H1 (cell line): ENCODE measurements around the gene FOXL3. TPM values are rescaled to one million over a fixed set of nuclear protein-coding genes. Genes with fewer than 3 reads are reported as not detected.
A peak's percentile ranks its signal among the peaks of the same experiment; 100 is the strongest.

ENCODE experiments used
- CTCF ChIA-PET: fragments of 300-600 bp; sonication (Branson Sonifier 250); formaldehyde crosslinking; loops from one replicate; lab custom pipeline; 2021; ENCODE audit not compliant: partially characterized antibody; lab: Charles Lee
- POLR2A ChIA-PET: fragments of 300-600 bp; sonication (Branson Sonifier 250); formaldehyde crosslinking; loops from one replicate; lab custom pipeline; 2021; ENCODE audit warnings: inconsistent platforms; ENCODE audit not compliant: partially characterized antibody; lab: Charles Lee
- DNase-seq, 2 experiments: peaks; one replicate each; pipeline versions ENCODE4 v3.0.0 to v3.0.0-alpha.2; 2010 to 2022; ENCODE audit warnings: low spot score in 2 of 2, low read depth in 1 of 2, mixed read lengths in 1 of 2
- FAIRE-seq: peaks from 2 replicates; lab custom pipeline; 2011; peaks lifted over from hg19 to GRCh38; lab: Jason Lieb, UNC
- H2AFZ ChIP-seq: 2 replicates; pipeline ENCODE4 v1.8.1; 2012; ENCODE audit warnings: low read length, inconsistent platforms
- H2AK5ac ChIP-seq: 2 replicates; pipeline ENCODE4 v1.6.1; 2013; ENCODE audit warnings: low read depth, low read length
- H2BK120ac ChIP-seq: replicated peaks from 2 replicates; pipeline ENCODE3; 2013; ENCODE audit warnings: low read depth, low read length, inconsistent platforms
- H2BK12ac ChIP-seq: 2 replicates; pipeline ENCODE4 v1.6.1; 2013; ENCODE audit warnings: low read depth, low read length
- H2BK15ac ChIP-seq: 2 replicates; pipeline ENCODE4 v1.6.1; 2013; ENCODE audit warnings: low read length
- H2BK20ac ChIP-seq: 2 replicates; pipeline ENCODE4 v1.6.1; 2013; ENCODE audit warnings: low read length
- H2BK5ac ChIP-seq: 2 replicates; pipeline ENCODE4 v1.6.1; 2013; ENCODE audit warnings: low read depth, low read length
- H3K14ac ChIP-seq: 2 replicates; pipeline ENCODE4 v1.6.1; 2013; ENCODE audit warnings: inconsistent platforms; ENCODE audit not compliant: insufficient read length
- H3K18ac ChIP-seq: 2 replicates; pipeline ENCODE4 v1.6.1; 2013; ENCODE audit warnings: low read length; ENCODE audit errors: extremely low read depth
- H3K23ac ChIP-seq: 2 replicates; pipeline ENCODE4 v1.6.1; 2013; ENCODE audit warnings: inconsistent platforms; ENCODE audit not compliant: insufficient read length
- H3K23me2 ChIP-seq: 2 replicates; pipeline ENCODE4 v1.6.1; 2013; ENCODE audit warnings: low read depth, low read length
- H3K27ac ChIP-seq: 2 replicates; pipeline ENCODE4 v1.6.1; 2011; ENCODE audit warnings: low read depth, low read length, inconsistent platforms
- H3K27me3 ChIP-seq, 4 experiments: replicated peaks in 1 of 4; 1 replicate in 1 of 4; 2 replicates in 3 of 4; pipeline versions ENCODE4 v1.6.1 to v1.8.1; 2011 to 2013; ENCODE audit warnings: low read length in 3 of 4, mild to moderate bottlenecking in 3 of 4, inconsistent platforms in 2 of 4, mixed read lengths in 2 of 4, moderate library complexity in 1 of 4; ENCODE audit not compliant: control insufficient read depth in 3 of 4, insufficient read depth in 3 of 4; ENCODE audit errors: extremely low read depth in 1 of 4
- H3K36me3 ChIP-seq, 4 experiments: 2 replicates each; pipeline versions ENCODE4 v1.6.1 to v1.8.1; 2011 to 2013; ENCODE audit warnings: mild to moderate bottlenecking in 4 of 4, low read length in 3 of 4, moderate library complexity in 2 of 4, control low read depth in 1 of 4, inconsistent platforms in 1 of 4; ENCODE audit not compliant: insufficient read depth in 4 of 4, control insufficient read depth in 2 of 4
- H3K4ac ChIP-seq: replicated peaks from 2 replicates; pipeline ENCODE3; 2013; ENCODE audit warnings: low read length, low read depth, mixed read lengths, inconsistent platforms; ENCODE audit not compliant: insufficient read length
- H3K4me1 ChIP-seq, 4 experiments: replicated peaks in 1 of 4; 1 replicate in 1 of 4; 2 replicates in 3 of 4; pipeline versions ENCODE4 v1.6.1 to v1.8.1; 2011 to 2013; ENCODE audit warnings: low read length in 3 of 4, inconsistent platforms in 2 of 4, mixed read lengths in 1 of 4; ENCODE audit not compliant: insufficient read depth in 4 of 4, control insufficient read depth in 3 of 4
- H3K4me2 ChIP-seq, 2 experiments: 2 replicates each; pipeline versions ENCODE4 v1.6.1 to v1.8.1; 2011 to 2013; ENCODE audit warnings: low read depth in 2 of 2, low read length in 2 of 2, control low read depth in 1 of 2, inconsistent platforms in 1 of 2, mild to moderate bottlenecking in 1 of 2; ENCODE audit not compliant: insufficient read depth in 1 of 2
- H3K4me3 ChIP-seq, 4 experiments: fragments of 200-600, 300-600 bp in 1 of 4; sonication (generic), shearing (Covaris generic), sonication (Bioruptor Twin) in 1 of 4; 2 replicates each; pipeline versions ENCODE4 v1.5.1 to v1.8.1; 2011 to 2016; ENCODE audit warnings: low read length in 4 of 4, low read depth in 3 of 4, control low read depth in 2 of 4, inconsistent platforms in 2 of 4, mild to moderate bottlenecking in 2 of 4, mixed read lengths in 1 of 4, moderate library complexity in 1 of 4; ENCODE audit not compliant: insufficient read depth in 2 of 4; ENCODE audit errors: extremely low read depth in 1 of 4
- H3K56ac ChIP-seq: replicated peaks from 2 replicates; pipeline ENCODE3; 2013; ENCODE audit warnings: low read depth, mild to moderate bottlenecking, mixed read lengths, low read length, inconsistent platforms; ENCODE audit not compliant: insufficient read length
- H3K79me1 ChIP-seq: 2 replicates; pipeline ENCODE4 v1.6.1; 2013; ENCODE audit warnings: low read depth, low read length, control low read depth
- H3K79me2 ChIP-seq, 2 experiments: 2 replicates each; pipeline versions ENCODE4 v1.6.1 to v1.8.1; 2012 to 2013; ENCODE audit warnings: low read length in 2 of 2, mild to moderate bottlenecking in 2 of 2, inconsistent platforms in 1 of 2; ENCODE audit not compliant: insufficient read depth in 2 of 2, control insufficient read depth in 1 of 2
- H3K9ac ChIP-seq, 4 experiments: replicated peaks in 1 of 4; 1 replicate in 1 of 4; 2 replicates in 3 of 4; pipeline versions ENCODE4 v1.6.1 to v1.8.1; 2011 to 2013; ENCODE audit warnings: low read depth in 3 of 4, low read length in 3 of 4, control low read depth in 2 of 4, mild to moderate bottlenecking in 2 of 4, moderate library complexity in 2 of 4, inconsistent platforms in 1 of 4; ENCODE audit errors: extremely low read depth in 1 of 4
- H3K9me3 ChIP-seq, 2 experiments: 2 replicates each; pipeline versions ENCODE4 v1.6.1 to v1.8.1; 2012 to 2013; ENCODE audit warnings: mild to moderate bottlenecking in 2 of 2, moderate library complexity in 2 of 2, control low read depth in 1 of 2, inconsistent platforms in 1 of 2, low read depth in 1 of 2, low read length in 1 of 2, mixed read lengths in 1 of 2; ENCODE audit not compliant: insufficient read depth in 2 of 2
- H4K20me1 ChIP-seq, 2 experiments: replicated peaks in 1 of 2; 2 replicates each; pipeline versions ENCODE3 to v1.8.1; 2011 to 2013; ENCODE audit warnings: inconsistent platforms in 2 of 2, low read length in 2 of 2, mild to moderate bottlenecking in 1 of 2; ENCODE audit not compliant: insufficient read depth in 2 of 2, control insufficient read depth in 1 of 2
- H4K5ac ChIP-seq: 2 replicates; pipeline ENCODE4 v1.6.1; 2013; ENCODE audit warnings: low read length, low read depth, mixed read lengths, inconsistent platforms; ENCODE audit not compliant: insufficient read length
- H4K8ac ChIP-seq: 2 replicates; pipeline ENCODE4 v1.8.0; 2013; ENCODE audit warnings: mild to moderate bottlenecking, moderate library complexity, low read length, inconsistent platforms; ENCODE audit not compliant: insufficient read depth; ENCODE audit errors: extremely low read depth
- H4K91ac ChIP-seq: replicated peaks from 2 replicates; pipeline ENCODE3; 2013; ENCODE audit warnings: low read length, mixed read lengths, inconsistent platforms; ENCODE audit not compliant: insufficient read length
- CHD2 ChIP-seq: IDR thresholded peaks from 2 replicates; pipeline ENCODE4 v1.6.1; 2012; ENCODE audit warnings: low read length, improper control_type of control experiment
- EZH2 ChIP-seq: fragments of 200-600 bp; sonication (generic); IDR thresholded peaks from 2 replicates; pipeline ENCODE4 v1.7.1; 2012; ENCODE audit warnings: low read depth, mild to moderate bottlenecking, moderate library complexity, low read length, inconsistent platforms; ENCODE audit not compliant: severe bottlenecking
- POLR2AphosphoS5 ChIP-seq: IDR thresholded peaks from 2 replicates; pipeline ENCODE4 v1.6.1; 2011; ENCODE audit warnings: low read depth, low read length
- RNF2 ChIP-seq: fragments of 200-900, 300-1000 bp; sonication (generic); IDR thresholded peaks from 2 replicates; pipeline ENCODE4 v1.7.1; 2016; ENCODE audit warnings: borderline replicate concordance, low read depth, mild to moderate bottlenecking, antibody characterized with exemption, low read length; ENCODE audit not compliant: poor library complexity, severe bottlenecking; ENCODE audit errors: missing control alignments
- SUZ12 ChIP-seq: fragments of 200-600 bp; sonication (generic); IDR thresholded peaks from 2 replicates; pipeline ENCODE4 v1.6.1; 2012; ENCODE audit warnings: mild to moderate bottlenecking, inconsistent platforms, low read length, moderate library complexity, mixed read lengths
- WGBS, 2 experiments: shearing (Covaris generic) in 1 of 2; methylation state at CpG; one replicate each; pipeline versions ENCODE4 v1.1.6 to v1.1.7; 2013 to 2015; ENCODE audit warnings: low lambda C conversion rate in 2 of 2, mixed read lengths in 2 of 2, inconsistent platforms in 1 of 2, low coverage in 1 of 2, missing lambda C conversion rate in 1 of 2; ENCODE audit not compliant: insufficient replicate concordance in 2 of 2, insufficient coverage in 1 of 2, insufficient read length in 1 of 2; ENCODE audit errors: extremely low coverage in 1 of 2, missing lambda C conversion rate in 1 of 2; 5-methylcytosine and 5-hydroxymethylcytosine counted together
- long read RNA-seq, 2 experiments: library from RNA in 1 of 2; library from capped mRNA in 1 of 2; stranded (forward); transcript quantifications; one replicate each; pipeline ENCODE4 v2.0.0, GENCODE V29; 2021; ENCODE audit warnings: inconsistent platforms in 1 of 2
- polyA minus RNA-seq, 3 experiments: library from RNA; depleted of rRNA, polyadenylated mRNA; stranded (reverse); fragments of >200 nt; gene quantifications; 1 replicate in 2 of 3; 2 replicates in 1 of 3; pipeline ENCODE4 v1.2.3, GENCODE V29; 2011
- polyA plus RNA-seq, 7 experiments: library from polyadenylated mRNA; depleted of rRNA in 3 of 7; stranded (reverse) in 5 of 7; unstranded in 2 of 7; fragments of >200 nt in 5 of 7; fragments of 200-250 nt in 2 of 7; gene quantifications; 1 replicate in 5 of 7; 2 replicates in 1 of 7; 4 replicates in 1 of 7; pipeline versions ENCODE4 v1.2.1 to v1.2.3, GENCODE V29; 2011 to 2013; ENCODE audit warnings: missing spikeins in 2 of 7, mixed read lengths in 2 of 7
- total RNA-seq: library from RNA; stranded (reverse); fragmentation: NEBNext Ultra II Directional; extraction: Animal tissue kit (Norgen Biotek cat#: 25700); gene quantifications from 2 replicates; pipeline ENCODE4 v1.2.1, GENCODE V29; 2021
- TF ChIP-seq, protein P1 (sequence below): IDR thresholded peaks from 2 replicates; pipeline ENCODE4 v1.6.1; 2012; ENCODE audit warnings: inconsistent platforms

The FOXL3 gene
- total RNA-seq, result not detected in 2 replicates
- polyA plus RNA-seq (2011; rRNA removed), result not detected in 2 replicates
- polyA plus RNA-seq (2011; cell fraction: cytosol; rRNA removed), result not detected
- polyA plus RNA-seq (2011; cell fraction: nucleus; rRNA removed), result not detected
- not detected in 4 replicates for polyA plus RNA-seq (2012, experiment 1 of 2)
- polyA plus RNA-seq (2012, experiment 2 of 2), result not detected
- not detected for polyA plus RNA-seq (2013, experiment 1 of 2)
- polyA plus RNA-seq (2013, experiment 2 of 2), result not detected
- not detected in 2 replicates for polyA minus RNA-seq (2011; rRNA and poly(A)+ RNA removed)
- not detected for polyA minus RNA-seq (2011; cell fraction: cytosol; rRNA and poly(A)+ RNA removed)
- polyA minus RNA-seq (2011; cell fraction: nucleus; rRNA and poly(A)+ RNA removed), result not detected
- long read RNA-seq, experiment 1, result 0 reads
- long read RNA-seq, experiment 2, result 0 reads

DNA sequence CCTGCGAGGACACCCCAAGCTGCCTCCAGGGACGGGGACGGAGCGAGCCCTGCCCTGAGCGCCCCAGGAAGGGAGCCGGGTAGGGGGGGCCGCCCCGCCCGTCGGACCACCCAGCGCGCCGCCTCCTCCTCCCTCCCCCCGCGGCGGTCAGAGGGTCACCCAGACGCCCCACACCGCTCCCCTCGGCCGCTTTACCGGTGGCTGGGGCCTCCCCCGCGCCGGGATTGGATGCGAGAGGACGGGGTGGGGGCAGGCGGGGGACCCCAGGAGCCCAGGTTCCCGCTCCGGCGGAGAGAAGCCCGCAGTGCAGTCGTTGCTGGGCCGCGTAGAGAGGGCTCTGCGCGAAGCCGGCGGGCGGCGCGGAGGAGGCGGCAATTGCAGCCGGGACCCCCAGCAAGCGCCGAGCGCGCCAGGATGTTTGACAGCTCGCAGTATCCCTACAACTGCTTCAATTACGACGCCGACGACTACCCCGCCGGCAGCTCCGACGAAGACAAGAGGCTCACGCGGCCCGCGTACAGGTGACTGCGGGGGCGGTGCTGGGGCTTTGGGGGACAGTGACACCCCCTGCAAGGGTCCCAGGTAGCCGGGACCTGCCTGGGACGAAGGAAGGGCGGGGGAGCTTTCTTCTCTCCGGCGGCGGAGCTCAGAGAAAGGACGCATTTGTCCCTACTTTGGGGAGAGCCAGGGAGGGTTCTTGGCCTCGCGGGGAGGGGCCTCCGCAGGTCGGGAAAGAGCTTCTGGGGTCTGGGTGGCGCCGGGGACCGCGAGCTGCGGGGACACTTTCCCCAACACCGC lies at the start of gene FOXL3:
TSS of gene FOXL3 (plus strand) at position 415 of the 798 bp plus-strand sequence. CDS start at position 415, 0 bp downstream.
- H4K91ac ChIP-seq, result no peak within 1 kb of the TSS
- H2BK12ac ChIP-seq, result no peak within 1 kb of the TSS
- H3K36me3 ChIP-seq, result no peaks in the 10 kb centered on the region; a peak in 1 of 8 replicates
- TF ChIP-seq SUZ12 (peak; percentile 66), EZH2 (peak; percentile 85), CHD2 (no peak), POLR2AphosphoS5 (no peak), RNF2 (peak; percentile 24)
- TF ChIP-seq, protein P1, sequence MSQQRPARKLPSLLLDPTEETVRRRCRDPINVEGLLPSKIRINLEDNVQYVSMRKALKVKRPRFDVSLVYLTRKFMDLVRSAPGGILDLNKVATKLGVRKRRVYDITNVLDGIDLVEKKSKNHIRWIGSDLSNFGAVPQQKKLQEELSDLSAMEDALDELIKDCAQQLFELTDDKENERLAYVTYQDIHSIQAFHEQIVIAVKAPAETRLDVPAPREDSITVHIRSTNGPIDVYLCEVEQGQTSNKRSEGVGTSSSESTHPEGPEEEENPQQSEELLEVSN, result peak; percentile 56
- no peak within 1 kb of the TSS for H2AFZ ChIP-seq
- no peak within 1 kb of the TSS for H2BK5ac ChIP-seq
- peak within 1 kb of the TSS in 1 of 2 experiments; percentile 61; a peak in 3 of 4 replicates for H3K4me2 ChIP-seq
- no peak within 1 kb of the TSS for H3K18ac ChIP-seq
- H3K9ac ChIP-seq, result no peak within 1 kb of the TSS
- H3K23ac ChIP-seq, result no peak within 1 kb of the TSS
- H3K4me1 ChIP-seq, result no peaks in the 10 kb centered on the region; a peak in 2 of 7 replicates
- no peak within 1 kb of the TSS for H2BK15ac ChIP-seq
- H3K9me3 ChIP-seq, result peaks cover 0 to 33% of the 10 kb centered on the region in 2 experiments; a peak in 2 of 4 replicates
- ChIA-PET CTCF (interaction anchor here (0.9 to 1.7 kb wide), 5 partner anchors 23 to 532 kb away, joined by 3 to 7 read pairs (median 3); no protein-coding TSS in a partner anchor), POLR2A (interaction anchor here (0.6 kb wide), 1 partner anchor 83 kb away, joined by 3 read pairs; no protein-coding TSS in a partner anchor)
- H3K4me3 ChIP-seq, result peak within 1 kb of the TSS in 3 of 4 experiments; percentile 21 to 50 (median 23); a peak in 6 of 8 replicates
- H3K56ac ChIP-seq, result no peak within 1 kb of the TSS
- WGBS, 2 experiments, result 45% methylated on average over 42 of the region's 79 CpGs; no CpG with 5 or more reads in 1 of the 2 experiments
- H3K4ac ChIP-seq, result no peak within 1 kb of the TSS
- H4K5ac ChIP-seq, result no peak within 1 kb of the TSS
- H4K8ac ChIP-seq, result no peak within 1 kb of the TSS; the same call in 1 of the 2 replicates
- no peaks in the 10 kb centered on the region for H4K20me1 ChIP-seq
- H3K23me2 ChIP-seq, result peaks cover 10% of the 10 kb centered on the region; the same call in 1 of the 2 replicates
- no peak within 1 kb of the TSS for H2BK20ac ChIP-seq
- no peaks in the 10 kb centered on the region for H3K79me1 ChIP-seq
- no peak within 1 kb of the TSS for H2BK120ac ChIP-seq
- H3K14ac ChIP-seq, result no peak within 1 kb of the TSS
- H3K27me3 ChIP-seq, result peaks cover 32 to 53% (median 43%) of the 10 kb centered on the region in 4 experiments
- H3K79me2 ChIP-seq, result no peaks in the 10 kb centered on the region
- no peak within 1 kb of the TSS for H2AK5ac ChIP-seq
- FAIRE-seq (no peak), DNase-seq (peak in 1 of 2 experiments; percentile 65)
- no peak within 1 kb of the TSS for H3K27ac ChIP-seq
